ENCODE results near the gene SERPINB6.

Gene SERPINB6

GRCh38 chr6:2951728-2952127 lies 19.6 kb downstream of the SERPINB6 start:
- Histone ChIP-seq H3K4me3 (replicated peaks; ENCODE audit: insufficient read depth, low read length) (no peak overlapping the region), H3K27ac (replicated peaks) (peak overlapping the region; percentile 59), H3K27me3 (ENCODE audit: insufficient read depth, poor library complexity, severe bottlenecking) (no peaks in the 10 kb centered on the region)
- peak in 1 of 2 experiments; percentile 84 for DNase-seq (ENCODE audit: low read depth in 1 of 2, low spot score in 1 of 2)
- TF ChIP-seq SPI1 (IDR thresholded peaks at IDR 0.05; ENCODE audit: borderline replicate concordance, low read depth) (peak; percentile 32; the same call in 1 of the 2 replicates), POLR2AphosphoS5 (IDR thresholded peaks at IDR 0.05; ENCODE audit: low read depth) (peak; percentile 40; the same call in 1 of the 2 replicates), CTCF (IDR thresholded peaks at IDR 0.05; ENCODE audit: insufficient read depth, low read length) (no peak), GABPA (IDR thresholded peaks at IDR 0.05; ENCODE audit: low read depth) (no peak)

- Histone ChIP-seq H3K27ac (replicated peaks) (no peak overlapping the region), H3K27me3 (ENCODE audit: insufficient read depth, poor library complexity, severe bottlenecking) (no peaks in the 10 kb centered on the region), H3K4me3 (replicated peaks; ENCODE audit: insufficient read depth, low read length) (no peak overlapping the region)
- TF ChIP-seq SPI1 (IDR thresholded peaks at IDR 0.05; ENCODE audit: borderline replicate concordance, low read depth) (no peak), CTCF (IDR thresholded peaks at IDR 0.05; ENCODE audit: insufficient read depth, low read length) (no peak), GABPA (IDR thresholded peaks at IDR 0.05; ENCODE audit: low read depth) (no peak), REST (IDR thresholded peaks at IDR 0.05; ENCODE audit: insufficient replicate concordance, low read depth) (no peak), POLR2AphosphoS5 (IDR thresholded peaks at IDR 0.05; ENCODE audit: low read depth) (no peak)
- DNase-seq (ENCODE audit: low read depth in 1 of 2, low spot score in 1 of 2) = no peak
Observed at GRCh38 chr6:2950713-2951112, 20.7 kb downstream of the SERPINB6 start.

GRCh38 chr6:2949536-2950083 lies 21.8 kb downstream of the SERPINB6 start:
- no peaks in the 10 kb centered on the region for H3K27me3 ChIP-seq (ENCODE audit: insufficient read depth, poor library complexity, severe bottlenecking)
- H3K4me3 ChIP-seq (replicated peaks; ENCODE audit: insufficient read depth, low read length) = no peak overlapping the region
- no peak overlapping the region for H3K27ac ChIP-seq (replicated peaks)
- no peak for DNase-seq (ENCODE audit: low read depth in 1 of 2, low spot score in 1 of 2)
- TF ChIP-seq SPI1 (IDR thresholded peaks at IDR 0.05; ENCODE audit: borderline replicate concordance, low read depth) (no peak), GABPA (IDR thresholded peaks at IDR 0.05; ENCODE audit: low read depth) (no peak), REST (IDR thresholded peaks at IDR 0.05; ENCODE audit: insufficient replicate concordance, low read depth) (no peak), CTCF (IDR thresholded peaks at IDR 0.05; ENCODE audit: insufficient read depth, low read length) (no peak), POLR2AphosphoS5 (IDR thresholded peaks at IDR 0.05; ENCODE audit: low read depth) (no peak)

- no peaks in the 10 kb centered on the region for H3K27me3 ChIP-seq (ENCODE audit: insufficient read depth, poor library complexity, severe bottlenecking)
- TF ChIP-seq REST (IDR thresholded peaks at IDR 0.05; ENCODE audit: insufficient replicate concordance, low read depth) (no peak), SPI1 (IDR thresholded peaks at IDR 0.05; ENCODE audit: borderline replicate concordance, low read depth) (no peak)
- no peak for DNase-seq (ENCODE audit: low read depth in 1 of 2, low spot score in 1 of 2)
Observed at GRCh38 chr6:2949121-2949520, 22.2 kb downstream of the SERPINB6 start.

More at GRCh38 chr6:2949121-2949520, 22.2 kb downstream of the SERPINB6 start:
- Histone ChIP-seq H3K4me3 (replicated peaks; ENCODE audit: insufficient read depth, low read length) (no peak overlapping the region), H3K27ac (replicated peaks) (no peak overlapping the region)

Data from HL-60 (cell line).